ENCODE measurements around the gene BIN1. TPM values are rescaled to one million over a fixed set of nuclear protein-coding genes. Genes with fewer than 3 reads are reported as not detected.

BIN1 gene
- polyA plus RNA-seq, 1 donor from 2014 or later = 61.9 TPM

DNA sequence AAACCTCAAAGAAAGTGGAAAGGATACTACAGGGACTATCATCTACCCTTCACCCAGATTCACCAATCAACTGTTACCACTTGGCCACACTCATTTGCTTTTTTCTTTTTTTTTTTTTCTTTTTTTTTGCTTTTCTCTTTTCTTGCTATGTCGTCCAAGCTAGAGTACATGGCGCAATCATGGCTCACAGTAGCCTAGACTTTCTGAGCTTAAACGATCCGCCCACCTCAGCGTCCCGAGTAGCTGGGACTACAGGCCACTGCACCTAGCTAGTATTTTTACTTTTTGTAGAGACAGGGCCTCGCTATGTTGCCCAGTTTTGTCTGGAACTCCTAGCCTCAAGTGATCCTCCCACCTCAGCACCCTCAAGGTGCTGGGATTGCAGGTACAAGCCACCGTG is 24.0 kb downstream of the BIN1 start:
- H3K27me3 ChIP-seq (ENCODE audit: insufficient read depth, low read depth, low read length) = no peaks in the 10 kb centered on the region
- no peaks in the 10 kb centered on the region for H3K9me2 ChIP-seq (ENCODE audit: insufficient read depth, low read length)
- no peaks in the 10 kb centered on the region for H4K20me1 ChIP-seq (ENCODE audit: insufficient read depth)
- no peaks in the 10 kb centered on the region for H3K36me3 ChIP-seq (ENCODE audit: insufficient read depth, low read length)
- TF ChIP-seq EP300 (conservative IDR thresholded peaks at IDR 0.05; ENCODE audit: poor library complexity, severe bottlenecking) (no peak), MXI1 (conservative IDR thresholded peaks at IDR 0.05; ENCODE audit: poor library complexity, severe bottlenecking) (no peak), REST (IDR thresholded peaks at IDR 0.05; ENCODE audit: borderline replicate concordance) (no peak), TAF1 (IDR thresholded peaks at IDR 0.05; ENCODE audit: low read depth) (no peak), POLR2AphosphoS5 (IDR thresholded peaks at IDR 0.05) (no peak), RAD21 (conservative IDR thresholded peaks at IDR 0.05) (no peak), EZH2 (IDR thresholded peaks at IDR 0.05; ENCODE audit: borderline replicate concordance, insufficient read depth, low read length, poor library complexity, severe bottlenecking) (no peak), SMC3 (conservative IDR thresholded peaks at IDR 0.05; ENCODE audit: poor library complexity) (no peak), CTCF (IDR thresholded peaks at IDR 0.05; ENCODE audit: poor library complexity, severe bottlenecking) (no peak)
- no peak overlapping the region for H3K9ac ChIP-seq (ENCODE audit: low read length)
- H3K79me2 ChIP-seq (replicated peaks; ENCODE audit: insufficient read depth, low read length) = no peaks in the 10 kb centered on the region
- no peak overlapping the region for H3K4me3 ChIP-seq (ENCODE audit: low read length)
- H3K9me3 ChIP-seq (ENCODE audit: low read length) = no peaks in the 10 kb centered on the region
- no peaks in the 10 kb centered on the region for H3F3A ChIP-seq (ENCODE audit: insufficient read depth, low read length, poor library complexity, severe bottlenecking)
- H3K27ac ChIP-seq (ENCODE audit: low read length) = no peak overlapping the region
- no peak overlapping the region for H3K4me2 ChIP-seq (ENCODE audit: low read length)
- no peak overlapping the region for H2AFZ ChIP-seq (ENCODE audit: low read depth, low read length)

DNA sequence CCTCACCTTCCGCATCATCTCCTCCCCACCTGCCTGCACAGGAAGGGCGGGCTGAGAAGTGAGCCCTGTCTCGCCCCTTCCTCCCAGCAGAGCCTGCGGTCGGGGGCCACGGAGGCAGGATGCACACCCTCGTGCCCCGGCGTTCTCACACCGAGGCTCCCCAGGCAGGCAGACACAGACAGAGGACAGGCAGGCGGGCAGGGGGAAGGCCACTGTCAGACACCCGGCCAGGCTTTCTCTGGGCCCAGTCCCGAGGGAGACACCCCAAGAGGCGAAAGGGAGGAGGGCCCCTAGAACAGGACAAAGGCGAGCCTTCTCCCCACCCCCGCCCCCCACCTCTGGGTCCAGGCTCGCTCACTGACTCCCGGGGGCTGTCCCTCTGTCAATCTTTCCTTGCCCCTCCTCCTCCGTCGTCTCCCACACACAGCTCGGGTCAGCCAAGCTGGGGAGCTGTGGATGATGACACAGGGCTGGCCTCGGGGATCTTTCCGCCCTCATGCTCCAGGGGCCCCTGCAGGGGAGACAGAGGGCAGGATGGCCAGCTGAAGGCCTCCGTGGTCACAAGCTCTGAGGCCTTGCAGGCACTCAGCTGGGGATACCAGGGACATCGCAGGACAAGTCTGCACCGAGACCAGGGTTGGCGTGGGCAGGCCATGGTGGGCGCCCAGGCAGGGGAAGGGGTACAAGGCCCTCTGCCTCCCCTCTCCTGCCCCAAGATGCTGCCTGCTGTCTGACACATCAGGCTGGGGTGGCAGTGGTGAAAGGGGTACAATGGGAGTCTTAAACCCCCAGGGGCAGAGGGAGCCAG is 24.9 kb downstream of the BIN1 start:
- H3K79me2 ChIP-seq (replicated peaks; ENCODE audit: insufficient read depth, low read length) = no peaks in the 10 kb centered on the region
- no peaks in the 10 kb centered on the region for H3K27me3 ChIP-seq (ENCODE audit: insufficient read depth, low read depth, low read length)
- H3K4me3 ChIP-seq (ENCODE audit: low read length) = no peak overlapping the region
- H3K9me2 ChIP-seq (ENCODE audit: insufficient read depth, low read length) = no peaks in the 10 kb centered on the region
- no peaks in the 10 kb centered on the region for H3F3A ChIP-seq (ENCODE audit: insufficient read depth, low read length, poor library complexity, severe bottlenecking)
- no peaks in the 10 kb centered on the region for H3K9me3 ChIP-seq (ENCODE audit: low read length)
- H2AFZ ChIP-seq (ENCODE audit: low read depth, low read length) = no peak overlapping the region
- no peak for TF ChIP-seq POLR2AphosphoS5 (IDR thresholded peaks at IDR 0.05)
- no peak for TF ChIP-seq EZH2 (IDR thresholded peaks at IDR 0.05; ENCODE audit: borderline replicate concordance, insufficient read depth, low read length, poor library complexity, severe bottlenecking)
- TF ChIP-seq REST (IDR thresholded peaks at IDR 0.05; ENCODE audit: borderline replicate concordance) = no peak
- no peak for TF ChIP-seq RAD21 (conservative IDR thresholded peaks at IDR 0.05)
- TF ChIP-seq MXI1 (conservative IDR thresholded peaks at IDR 0.05; ENCODE audit: poor library complexity, severe bottlenecking) = no peak
- TF ChIP-seq CTCF (IDR thresholded peaks at IDR 0.05; ENCODE audit: poor library complexity, severe bottlenecking) = no peak
- no peak for TF ChIP-seq SMC3 (conservative IDR thresholded peaks at IDR 0.05; ENCODE audit: poor library complexity)
- TF ChIP-seq TAF1 (IDR thresholded peaks at IDR 0.05; ENCODE audit: low read depth) = no peak
- TF ChIP-seq EP300 (conservative IDR thresholded peaks at IDR 0.05; ENCODE audit: poor library complexity, severe bottlenecking) = no peak
- no peaks in the 10 kb centered on the region for H4K20me1 ChIP-seq (ENCODE audit: insufficient read depth)
- H3K9ac ChIP-seq (ENCODE audit: low read length) = no peak overlapping the region
- no peak overlapping the region for H3K27ac ChIP-seq (ENCODE audit: low read length)
- H3K36me3 ChIP-seq (ENCODE audit: insufficient read depth, low read length) = no peaks in the 10 kb centered on the region
- no peak overlapping the region for H3K4me2 ChIP-seq (ENCODE audit: low read length)
